OCI-LY3 (cell line): ENCODE data around the gene SLC12A8.

Experiments
- H2AFZ ChIP-seq: fragments of 200-600, 300-600 bp; shearing (Covaris generic); 2 replicates; pipeline ENCODE4 v1.6.0; 2014; ENCODE audit warnings: antibody characterized with exemption, low read depth, low read length
- H3K27ac ChIP-seq: fragments of 200-600, 300-600 bp; sonication (generic); 2 replicates; pipeline ENCODE4 v1.5.1; 2014; ENCODE audit warnings: mild to moderate bottlenecking, low read length, moderate library complexity, mixed read lengths
- H3K27me3 ChIP-seq: fragments of 200-600, 300-600 bp; sonication (generic); 2 replicates; pipeline ENCODE4 v1.6.1; 2014; ENCODE audit warnings: low read depth, low read length, mixed read lengths
- H3K36me3 ChIP-seq: fragments of 200-600, 300-600 bp; sonication (generic); replicated peaks from 2 replicates; pipeline ENCODE3; 2014; ENCODE audit warnings: low read depth, low read length, mixed read lengths
- H3K4me1 ChIP-seq: fragments of 300-600, 200-600 bp; sonication (generic); 2 replicates; pipeline ENCODE4 v1.6.1; 2014; ENCODE audit warnings: low read length, mixed read lengths
- H3K4me2 ChIP-seq: fragments of 200-600, 300-600 bp; sonication (generic); 2 replicates; pipeline ENCODE4 v1.6.1; 2014; ENCODE audit warnings: low read length, mixed read lengths
- H3K4me3 ChIP-seq: fragments of 300-600, 200-600 bp; sonication (generic); 2 replicates; pipeline ENCODE4 v1.5.1; 2014; ENCODE audit warnings: antibody characterized with exemption, mild to moderate bottlenecking, low read length, moderate library complexity
- H3K79me2 ChIP-seq: fragments of 300-600, 200-600 bp; shearing (Covaris generic); 2 replicates; pipeline ENCODE4 v1.6.1; 2014; ENCODE audit warnings: mild to moderate bottlenecking, low read length, mixed read lengths
- H3K9ac ChIP-seq: fragments of 300-600, 200-600 bp; shearing (Covaris generic); 2 replicates; pipeline ENCODE4 v1.6.0; 2014; ENCODE audit warnings: mild to moderate bottlenecking, low read length, moderate library complexity
- H3K9me3 ChIP-seq: fragments of 200-600, 300-600 bp; shearing (Covaris generic); 2 replicates; pipeline ENCODE4 v1.6.1; 2014; ENCODE audit warnings: low read length, mixed read lengths; ENCODE audit not compliant: insufficient read depth
- H4K20me1 ChIP-seq: fragments of 200-600, 300-600 bp; sonication (generic); 2 replicates; pipeline ENCODE4 v1.6.1; 2016; ENCODE audit warnings: low read length, mixed read lengths; ENCODE audit not compliant: insufficient read depth
- CTCF ChIP-seq: fragments of 200-600, 300-600 bp; sonication (generic); IDR thresholded peaks from 2 replicates; pipeline ENCODE4 v1.5.1; 2014; ENCODE audit warnings: antibody characterized with exemption, low read length, low read depth
- EZH2phosphoT487 ChIP-seq: fragments of 200-600 bp; shearing (Covaris generic); IDR thresholded peaks from 2 replicates; pipeline ENCODE4 v1.6.1; 2018; ENCODE audit warnings: antibody characterized with exemption, mixed run types, low read depth

The SLC12A8 gene

DNA sequence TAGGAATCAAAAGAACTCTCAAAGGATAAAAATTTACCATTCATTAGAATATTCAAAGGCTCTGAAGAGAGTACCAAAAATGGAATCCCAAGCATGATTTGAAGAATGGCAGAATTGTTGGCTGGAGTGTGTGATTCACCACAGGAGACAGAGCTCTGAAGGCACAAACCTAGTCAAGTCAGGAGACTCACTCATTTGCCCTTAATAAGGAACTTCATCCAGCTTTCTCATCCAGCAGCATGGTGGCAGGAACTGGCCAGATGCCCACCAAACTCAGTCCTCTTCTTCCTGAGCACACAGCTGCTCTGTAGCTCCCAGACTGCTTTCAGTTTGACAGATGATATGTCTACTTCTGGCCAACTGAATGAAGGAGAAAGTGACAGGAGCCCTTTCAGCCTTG lies 140.2 kb downstream of the SLC12A8 start:
- Histone ChIP-seq H4K20me1 (no peaks in the 10 kb centered on the region), H3K4me2 (no peak overlapping the region), H3K27me3 (peaks cover 12% of the 10 kb centered on the region), H3K79me2 (no peaks in the 10 kb centered on the region), H3K9me3 (no peaks in the 10 kb centered on the region), H3K27ac (no peak overlapping the region), H3K4me1 (peaks cover 6% of the 10 kb centered on the region; the same call in 1 of the 2 replicates), H3K4me3 (no peak overlapping the region), H3K36me3 (no peaks in the 10 kb centered on the region), H3K9ac (no peak overlapping the region), H2AFZ (no peak overlapping the region)
- no peak for TF ChIP-seq CTCF
- no peak for TF ChIP-seq EZH2phosphoT487

DNA sequence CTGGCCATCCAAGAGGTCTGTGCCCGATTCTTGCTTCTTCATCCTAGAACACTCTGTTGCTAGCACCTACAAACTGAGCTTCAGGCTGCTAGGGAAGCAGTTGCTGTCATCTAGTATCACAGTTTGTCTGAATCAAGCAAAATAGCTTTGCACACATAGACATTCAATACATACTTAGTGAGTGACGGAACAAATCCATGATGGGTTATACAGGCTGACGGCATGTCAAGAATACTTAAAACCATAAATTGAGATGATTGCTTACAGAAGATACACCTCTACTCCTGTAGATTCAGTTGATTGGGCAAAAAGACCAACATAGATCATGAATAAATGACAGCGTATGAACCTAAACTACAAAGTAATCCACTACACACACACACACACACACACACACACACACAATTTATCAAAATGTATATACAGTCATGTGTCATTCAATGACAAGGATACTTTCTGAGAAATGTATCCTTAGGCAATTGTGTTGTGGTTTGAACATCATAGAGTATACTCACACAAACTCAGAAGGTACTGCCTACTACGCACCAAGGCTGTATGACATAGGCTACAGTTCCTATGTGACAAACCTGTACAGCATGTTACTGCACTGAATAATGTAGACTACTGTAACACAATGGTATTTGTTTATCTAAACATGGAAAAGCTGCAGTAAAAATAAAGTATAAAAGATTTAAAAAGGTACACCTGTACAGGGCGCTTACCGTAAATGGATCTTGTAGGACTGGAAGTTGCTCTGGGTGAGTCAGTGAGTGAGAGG lies 142.4 kb downstream of the SLC12A8 start:
- Histone ChIP-seq H3K9me3 (no peaks in the 10 kb centered on the region), H3K27ac (no peak overlapping the region), H3K27me3 (peaks cover 17% of the 10 kb centered on the region), H3K79me2 (no peaks in the 10 kb centered on the region), H2AFZ (no peak overlapping the region), H3K4me2 (no peak overlapping the region), H3K4me1 (peaks cover 6% of the 10 kb centered on the region; the same call in 1 of the 2 replicates), H3K9ac (no peak overlapping the region), H3K36me3 (no peaks in the 10 kb centered on the region), H4K20me1 (no peaks in the 10 kb centered on the region), H3K4me3 (no peak overlapping the region)
- TF ChIP-seq EZH2phosphoT487 (no peak), CTCF (no peak)

GRCh38 chr3:125069452-125069851 lies 143.1 kb downstream of the SLC12A8 start:
- TF ChIP-seq EZH2phosphoT487 (no peak), CTCF (no peak)
- Histone ChIP-seq H3K9ac (no peak overlapping the region), H3K36me3 (no peaks in the 10 kb centered on the region), H2AFZ (peak overlapping the region; percentile 55), H3K27ac (no peak overlapping the region), H3K4me1 (peaks cover 6% of the 10 kb centered on the region; the same call in 1 of the 2 replicates), H3K79me2 (no peaks in the 10 kb centered on the region), H3K9me3 (no peaks in the 10 kb centered on the region), H4K20me1 (no peaks in the 10 kb centered on the region), H3K4me3 (no peak overlapping the region), H3K27me3 (peaks cover 21% of the 10 kb centered on the region), H3K4me2 (no peak overlapping the region)

DNA sequence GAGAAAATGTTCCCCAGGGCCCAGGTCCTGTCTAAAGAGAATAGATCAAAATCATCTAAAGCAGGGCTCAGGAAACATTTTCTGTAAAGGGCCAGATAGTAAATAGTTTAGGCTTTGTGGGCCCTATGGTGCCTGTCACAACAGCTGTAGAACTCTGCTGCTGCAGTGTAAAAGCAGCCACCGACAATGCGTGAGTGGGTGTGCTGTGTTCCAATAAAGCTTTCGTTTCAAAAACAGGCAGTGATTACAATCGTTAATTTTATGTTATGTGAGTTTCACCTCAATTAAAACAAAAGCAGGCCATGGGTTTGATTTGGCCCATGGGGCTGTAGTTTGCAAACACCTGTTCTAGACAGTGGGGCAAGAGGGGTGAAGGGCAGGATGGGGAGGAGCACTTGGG lies 144.3 kb downstream of the SLC12A8 start:
- no peak for TF ChIP-seq EZH2phosphoT487
- TF ChIP-seq CTCF = no peak
- peaks cover 33% of the 10 kb centered on the region for H3K27me3 ChIP-seq
- H2AFZ ChIP-seq = no peak overlapping the region
- H3K79me2 ChIP-seq = no peaks in the 10 kb centered on the region
- H3K9me3 ChIP-seq = no peaks in the 10 kb centered on the region
- H3K4me1 ChIP-seq = peaks cover 6% of the 10 kb centered on the region; the same call in 1 of the 2 replicates
- no peak overlapping the region for H3K4me3 ChIP-seq
- H3K36me3 ChIP-seq = no peaks in the 10 kb centered on the region
- H3K4me2 ChIP-seq = no peak overlapping the region
- H4K20me1 ChIP-seq = no peaks in the 10 kb centered on the region
- H3K27ac ChIP-seq = no peak overlapping the region
- H3K9ac ChIP-seq = no peak overlapping the region
